Cerebellar cortex (tissue), 1 donor: ENCODE data around the gene XPNPEP1.
A peak's percentile ranks its signal among the peaks of the same experiment; 100 is the strongest.

ENCODE experiments used
- DNase-seq: peaks from one replicate; pipeline ENCODE4 v3.0.0-alpha.2; 2015; ENCODE audit warnings: low spot score

The XPNPEP1 gene

GRCh38 chr10:109893386-109893785 is 29.9 kb downstream of the XPNPEP1 start:
- no peak for DNase-seq

GRCh38 chr10:109892931-109893330 is 30.4 kb downstream of the XPNPEP1 start:
- no peak for DNase-seq

DNA sequence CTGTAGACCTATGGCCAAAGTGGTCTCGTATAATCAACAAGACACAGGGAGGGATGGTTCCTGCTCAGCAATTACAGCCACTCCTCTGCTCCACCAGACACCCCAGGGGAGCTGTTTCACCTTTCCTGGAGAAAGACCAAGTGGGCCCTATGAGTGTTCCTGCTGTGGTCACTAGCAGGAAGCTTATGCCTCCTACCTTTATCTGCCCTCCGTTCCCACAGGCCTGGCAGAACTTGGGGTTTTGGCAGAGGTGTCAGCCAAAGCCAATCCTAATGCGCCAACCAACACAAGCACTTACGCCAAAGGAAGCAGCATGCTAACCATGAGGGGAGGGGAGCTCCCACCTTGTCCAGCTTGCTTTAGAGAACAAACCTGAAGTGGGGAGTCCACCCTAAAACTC is 31.2 kb downstream of the XPNPEP1 start:
- no peak for DNase-seq

DNA sequence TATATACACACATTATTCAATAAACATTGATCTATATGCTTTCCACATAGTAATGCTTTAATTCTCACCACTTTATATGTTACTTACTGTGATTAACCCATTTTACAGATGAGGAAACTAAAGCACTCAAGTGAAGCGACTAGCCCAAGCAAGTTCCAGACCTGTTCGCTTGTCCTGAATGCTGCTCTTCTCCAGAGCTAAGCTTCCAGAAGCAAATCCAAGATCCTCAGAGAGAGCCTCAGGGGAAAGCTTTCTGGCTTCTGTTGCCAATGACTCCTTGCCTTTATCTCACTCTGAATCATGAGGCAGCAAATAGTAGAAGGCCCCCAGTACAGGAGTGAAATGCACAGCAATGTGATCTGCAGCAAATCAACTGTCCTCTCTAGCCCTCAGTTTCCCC is 32.2 kb downstream of the XPNPEP1 start:
- no peak for DNase-seq

GRCh38 chr10:109889867-109890266 is 33.4 kb downstream of the XPNPEP1 start:
- no peak for DNase-seq

DNA sequence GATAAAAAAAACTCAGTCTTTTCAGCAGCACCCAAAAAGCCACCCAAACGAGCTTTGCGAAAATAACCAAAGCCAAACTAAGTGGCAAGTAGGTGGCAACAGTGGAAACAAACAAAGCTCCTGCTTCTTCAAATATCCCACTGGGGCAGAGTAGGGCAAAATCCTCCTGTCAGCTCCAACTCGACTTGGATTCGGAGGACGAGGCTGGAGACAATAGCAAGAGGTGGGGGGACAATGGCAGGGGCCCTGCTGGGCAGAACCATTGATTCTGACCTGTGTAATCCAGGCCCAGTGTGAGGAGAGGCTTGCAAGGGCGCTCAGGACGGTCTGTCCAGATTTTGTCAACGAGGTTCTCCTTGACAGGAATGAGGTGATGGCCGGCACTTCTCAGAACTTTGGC is 35.5 kb downstream of the XPNPEP1 start:
- DNase-seq = no peak

DNA sequence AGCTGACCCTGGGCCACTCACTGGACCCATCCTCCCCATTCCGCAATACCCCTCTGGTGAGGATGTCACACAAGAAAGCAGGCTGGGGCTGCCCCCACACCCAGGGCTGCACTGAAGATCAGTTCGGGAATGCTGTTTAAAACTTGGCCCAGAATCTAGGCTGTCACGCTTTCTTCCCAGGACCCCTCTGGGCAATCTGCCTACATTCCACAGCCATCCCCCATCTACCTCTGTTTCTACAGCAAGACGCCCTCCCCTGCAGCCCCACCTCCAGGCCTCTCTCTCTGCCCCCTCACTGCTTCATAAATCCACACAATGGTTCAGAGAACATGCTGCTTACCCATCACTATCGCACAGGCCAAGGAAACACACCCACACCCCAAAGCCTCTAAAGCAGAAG is 36.1 kb downstream of the XPNPEP1 start:
- no peak for DNase-seq

GRCh38 chr10:109886781-109887140 is 36.5 kb downstream of the XPNPEP1 start:
- no peak for DNase-seq

DNA sequence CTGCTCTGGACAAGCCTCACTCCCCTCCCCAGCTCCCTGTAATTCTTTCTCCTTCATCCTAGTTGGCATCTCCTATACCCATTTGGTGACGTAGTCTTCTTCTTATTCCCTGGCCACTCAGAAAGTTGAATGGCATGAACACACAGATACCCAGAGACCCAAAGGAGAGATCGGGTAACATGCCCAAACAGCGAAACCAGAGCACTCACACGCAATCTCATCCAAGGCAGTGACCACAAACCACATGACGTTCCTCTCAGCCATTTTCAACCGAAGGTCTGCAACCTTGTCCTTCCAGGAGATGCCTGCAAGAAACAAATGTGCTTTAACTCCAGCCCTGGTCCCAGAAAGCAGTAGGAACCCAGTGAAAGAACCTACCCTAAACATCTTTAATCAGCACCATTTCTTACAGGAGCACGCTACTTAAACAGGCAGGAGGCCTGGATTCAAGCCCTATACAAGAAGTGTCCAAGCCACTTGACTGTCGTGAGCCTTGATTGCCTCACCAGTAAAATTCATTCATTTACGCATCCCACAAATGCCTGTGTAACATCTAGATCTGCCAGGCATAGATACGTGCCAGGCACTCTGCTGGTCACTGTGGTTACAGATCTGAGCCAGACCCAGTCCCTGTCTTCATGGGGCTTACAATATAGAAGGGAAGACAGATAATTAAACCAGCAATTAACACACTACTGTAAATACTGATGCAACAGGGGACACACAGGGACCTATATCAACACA is 37.1 kb downstream of the XPNPEP1 start:
- no peak for DNase-seq

GRCh38 chr10:109883859-109884771 is 39.2 kb downstream of the XPNPEP1 start:
- DNase-seq = peak; percentile 94

DNA sequence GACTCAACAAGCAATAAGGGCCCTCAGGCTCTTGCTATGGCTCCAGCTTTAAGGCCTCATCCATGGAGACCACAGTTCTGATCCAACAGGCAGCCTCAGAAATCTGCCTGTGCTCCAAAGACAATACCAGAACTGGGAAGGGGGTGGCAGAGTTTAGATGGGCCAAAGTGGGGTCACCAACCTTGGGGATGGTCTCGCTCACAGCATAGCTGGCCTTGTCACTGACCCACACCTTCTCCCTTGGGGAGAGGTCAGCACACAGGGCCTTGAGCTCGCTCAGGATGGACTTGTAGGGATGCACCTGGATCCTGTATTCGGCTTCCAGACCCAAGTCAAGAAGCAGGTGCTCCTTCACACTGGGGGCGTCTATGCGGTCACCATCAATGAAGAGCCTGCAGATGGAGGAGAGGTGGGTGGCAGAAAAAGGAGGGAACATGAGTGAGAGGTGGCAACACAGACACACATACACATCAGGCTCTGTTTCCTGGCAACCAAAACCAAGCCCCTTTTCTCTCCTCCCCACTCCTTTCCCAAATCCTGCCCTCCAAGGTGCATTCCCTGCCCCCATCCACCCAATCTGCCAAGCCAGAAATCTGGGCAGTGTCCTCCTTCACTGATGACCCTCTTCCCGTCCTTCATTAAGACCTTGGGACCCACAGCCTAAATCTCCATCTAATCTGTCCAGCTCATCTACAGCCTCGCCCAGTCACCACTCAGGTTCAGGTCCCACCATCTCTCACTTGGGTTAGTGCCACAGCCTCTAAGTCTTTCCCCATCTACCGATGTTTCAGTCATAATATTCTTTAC is 40.9 kb downstream of the XPNPEP1 start:
- no peak for DNase-seq

GRCh38 chr10:109881769-109882057 is 41.6 kb downstream of the XPNPEP1 start:
- DNase-seq = no peak

DNA sequence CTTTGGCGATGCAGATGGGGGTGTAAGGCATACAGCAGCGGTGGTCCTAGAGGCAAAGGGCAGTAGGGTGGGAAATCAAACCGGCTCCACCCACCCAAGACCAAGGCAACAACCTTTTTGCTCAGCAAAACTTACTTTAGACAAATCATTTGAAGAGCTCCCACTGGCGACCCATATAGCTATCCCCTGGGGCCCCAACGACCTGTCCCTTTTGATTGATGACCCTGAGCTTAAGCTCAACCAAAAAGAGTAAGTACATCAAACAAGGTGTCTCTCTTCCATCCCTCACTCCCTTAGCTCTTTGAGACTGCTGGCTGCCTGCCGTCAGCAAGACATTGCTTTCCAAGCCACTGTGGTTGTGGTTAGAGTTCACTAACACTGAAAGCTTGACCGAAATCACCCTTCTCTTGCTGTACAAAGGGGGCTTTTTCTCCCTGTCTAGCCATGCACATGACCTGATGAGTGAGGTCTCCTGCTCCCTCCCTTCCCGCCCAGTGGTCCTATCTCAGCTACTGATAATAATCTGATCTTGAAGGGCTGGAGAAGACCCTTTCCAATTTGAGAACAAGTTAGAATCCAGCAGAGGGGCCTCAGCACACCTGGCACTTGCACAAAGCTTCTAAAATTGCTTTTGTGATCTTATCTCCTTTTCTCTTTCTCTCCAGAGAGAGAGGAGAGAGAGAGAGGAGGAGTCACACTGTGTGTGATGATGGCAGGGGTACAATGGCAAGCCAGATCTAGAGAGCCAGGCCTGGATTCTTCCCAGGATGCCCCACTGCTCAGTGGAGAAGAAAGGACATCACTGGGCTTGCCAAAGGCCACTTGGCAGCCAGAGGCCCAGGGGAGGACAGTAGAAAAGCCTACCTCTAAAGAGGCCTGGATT is 42.2 kb downstream of the XPNPEP1 start:
- DNase-seq = no peak

- DNase-seq = no peak
These were observed 45.8 kb downstream of the XPNPEP1 start for GRCh38 chr10:109877546-109877945.

DNA sequence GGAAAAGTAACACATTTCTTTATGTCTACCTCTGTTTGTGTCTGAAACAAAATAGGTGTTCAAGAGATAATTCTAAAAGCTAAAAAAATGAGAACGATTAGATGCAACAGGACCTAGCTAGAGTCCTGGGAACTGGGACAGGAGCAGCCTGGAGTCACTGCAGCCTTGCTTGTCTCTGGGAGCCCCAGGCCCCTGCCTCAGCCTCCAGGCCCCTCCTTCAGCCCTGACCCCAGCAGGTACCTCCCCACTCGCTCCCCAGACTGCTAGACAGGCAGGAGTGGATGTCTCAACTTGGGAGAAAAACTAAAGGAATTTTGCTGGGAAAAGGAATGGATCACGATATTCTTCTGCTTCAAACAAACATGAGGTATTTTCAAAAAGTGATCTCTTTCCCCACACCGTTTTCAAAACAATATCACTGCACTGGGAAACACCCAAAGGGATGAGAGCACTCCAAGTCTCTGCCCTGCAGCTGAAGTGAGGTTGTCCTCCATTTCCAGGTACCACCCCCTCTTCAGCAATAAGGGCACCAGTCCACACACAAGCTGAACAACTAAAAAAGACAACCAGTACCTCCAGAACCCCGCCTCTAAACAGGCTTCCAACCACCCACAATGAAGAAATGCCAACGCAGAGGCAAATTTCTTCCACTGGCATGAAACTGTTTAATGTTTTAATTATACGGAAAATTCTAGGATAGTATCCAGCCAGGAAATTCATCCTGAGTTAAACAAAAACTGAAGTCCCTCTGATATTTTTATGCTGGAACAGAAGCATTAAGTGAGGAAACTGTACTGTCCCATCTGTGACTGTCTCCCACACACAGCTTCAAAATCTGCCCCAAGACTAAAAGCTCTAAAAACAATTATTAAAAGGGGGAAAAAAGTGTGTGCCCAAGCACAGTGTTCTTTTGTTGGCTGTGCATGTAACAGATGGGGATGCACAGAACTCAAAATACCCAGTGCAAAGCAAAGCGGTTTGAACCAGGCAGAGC is 47.2 kb downstream of the XPNPEP1 start:
- DNase-seq = no peak

DNA sequence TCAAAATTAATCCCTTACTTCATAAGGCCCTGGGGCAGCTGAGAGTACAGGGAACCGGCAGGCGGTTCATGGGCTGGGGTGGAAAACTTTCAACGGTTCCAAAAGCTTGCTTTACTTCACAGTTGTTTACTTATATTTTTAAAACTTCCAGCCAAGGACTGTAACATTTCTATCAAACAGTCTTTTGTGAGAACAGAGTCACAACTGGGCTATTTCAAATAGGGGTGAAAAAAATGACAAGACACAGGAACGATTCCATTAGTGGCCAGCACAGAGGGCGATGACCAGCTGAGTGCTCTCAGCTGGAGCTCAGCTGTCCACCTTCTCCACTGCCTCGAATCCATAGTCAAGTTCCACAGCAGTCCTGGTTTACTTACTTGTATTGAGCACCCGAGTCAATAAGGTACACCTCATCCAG is 48.2 kb downstream of the XPNPEP1 start:
- no peak for DNase-seq

- DNase-seq = no peak
These were observed 51.8 kb downstream of the XPNPEP1 start for GRCh38 chr10:109871476-109871875.

DNA sequence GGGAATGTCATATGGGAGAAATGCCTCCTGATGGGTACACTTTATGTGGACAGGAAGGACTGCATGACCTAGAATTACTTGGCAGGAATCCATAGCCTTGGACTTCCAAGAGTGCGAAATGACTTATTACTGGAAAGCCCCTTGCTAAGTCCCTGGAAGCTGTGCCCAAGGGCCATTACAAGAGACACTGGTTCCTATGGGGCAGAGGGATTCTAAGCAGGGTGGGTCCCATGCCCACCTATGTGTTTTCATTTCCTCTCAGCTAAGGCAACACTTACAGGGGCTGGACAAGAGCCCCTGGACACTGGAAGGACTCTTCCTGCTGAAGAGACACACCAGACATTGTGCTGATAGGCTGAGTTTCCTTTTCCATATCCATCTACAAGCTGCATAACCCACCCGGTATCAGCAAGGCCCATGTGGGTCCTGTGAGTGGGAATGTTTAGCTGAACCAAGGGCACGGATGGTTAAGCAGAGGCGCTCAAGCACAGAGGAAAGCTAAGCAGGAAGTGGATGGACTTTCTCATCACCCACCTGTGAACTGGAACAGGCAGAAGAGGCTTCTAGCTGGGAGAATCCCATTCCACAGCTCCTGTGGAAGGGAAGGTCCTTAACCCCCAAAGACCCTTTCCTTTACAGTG is 56.2 kb downstream of the XPNPEP1 start:
- DNase-seq = peak; percentile 30

DNA sequence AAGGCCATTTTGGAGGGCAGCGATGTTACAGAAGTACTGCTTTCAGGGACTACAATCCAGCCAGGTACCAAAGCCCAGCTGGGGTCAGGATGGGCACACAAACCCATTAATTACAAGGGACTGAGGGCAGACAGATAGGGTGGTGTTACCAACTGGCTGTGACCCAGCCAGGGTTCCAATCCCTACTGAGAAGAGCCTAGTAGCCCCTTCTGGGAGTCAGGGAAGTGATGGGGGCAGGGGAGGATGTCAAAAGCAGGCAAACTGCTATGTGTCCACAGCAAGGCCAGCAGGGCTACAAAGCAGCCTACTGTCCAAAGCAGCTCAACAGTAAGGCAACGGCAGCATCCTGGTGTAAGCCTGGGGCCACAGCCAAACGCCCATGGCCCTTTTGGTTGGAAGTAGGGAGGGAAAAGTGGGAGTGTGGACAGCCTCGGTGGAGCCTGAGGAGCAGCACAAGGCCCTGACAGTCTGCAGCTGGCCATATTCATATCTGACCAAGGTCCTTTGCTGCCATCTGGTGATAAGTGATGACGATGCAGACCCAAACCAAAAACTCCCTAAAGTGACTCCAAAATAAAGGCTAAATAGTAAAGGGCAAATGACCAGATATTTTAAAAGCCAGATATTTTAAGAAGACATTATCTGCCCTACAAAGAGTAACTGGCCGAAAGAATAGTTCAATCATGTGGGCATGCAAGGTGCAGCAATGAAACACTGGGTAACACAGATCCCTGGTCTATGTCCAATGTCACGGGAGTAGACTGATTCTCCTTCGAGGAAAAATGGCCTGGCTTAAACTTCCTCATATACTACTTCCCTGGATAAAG is 56.9 kb downstream of the XPNPEP1 start:
- DNase-seq = peak; percentile 14
